NOMO-1 (cell line): ENCODE results near the gene COG3.

Experiments
- DNase-seq, 2 experiments: peaks; one replicate each; lab custom pipeline; 2025; ENCODE audit not compliant: unreplicated experiment in 2 of 2; lab: John Stamatoyannopoulos, UW

Gene COG3

GRCh38 chr13:45542878-45543277, 78.1 kb downstream of the COG3 start:
- DNase-seq: no peak

- no peak for DNase-seq
Measured at GRCh38 chr13:45544520-45544919, 79.8 kb downstream of the COG3 start.

- DNase-seq: no peak
Measured at GRCh38 chr13:45545686-45546409, 81.1 kb downstream of the COG3 start.

- no peak for DNase-seq
Measured at GRCh38 chr13:45546410-45546765, 81.6 kb downstream of the COG3 start.

- DNase-seq: no peak
Measured at GRCh38 chr13:45548281-45548680, 83.5 kb downstream of the COG3 start.

GRCh38 chr13:45554604-45555109, 89.9 kb downstream of the COG3 start:
- no peak for DNase-seq

- no peak for DNase-seq
Measured at GRCh38 chr13:45564133-45564776, 99.5 kb downstream of the COG3 start.

- no peak for DNase-seq
Measured at GRCh38 chr13:45565331-45565730, 100.6 kb downstream of the COG3 start.

GRCh38 chr13:45575146-45575829, 110.5 kb downstream of the COG3 start:
- DNase-seq: no peak

- no peak for DNase-seq
Measured at GRCh38 chr13:45575830-45576180, 111.1 kb downstream of the COG3 start.

GRCh38 chr13:45576466-45576865, 111.7 kb downstream of the COG3 start:
- DNase-seq: no peak

GRCh38 chr13:45582408-45583076, 117.8 kb downstream of the COG3 start:
- no peak for DNase-seq

GRCh38 chr13:45584816-45585215, 120.1 kb downstream of the COG3 start:
- DNase-seq: no peak
